Panc1 (cell line): ENCODE results near the gene NSD2.

ENCODE experiments used
- CTCF ChIP-seq: fragments of 450-650 bp; IDR thresholded peaks from 2 replicates; pipeline ENCODE4 v1.5.1; 2017; ENCODE audit warnings: mild to moderate bottlenecking
- POLR2AphosphoS5 ChIP-seq: IDR thresholded peaks from 2 replicates; pipeline ENCODE4 v1.6.1; 2012; ENCODE audit warnings: mild to moderate bottlenecking, low read depth, low read length, moderate library complexity
- TCF7L2 ChIP-seq: IDR thresholded peaks from 2 replicates; pipeline ENCODE4 v1.6.1; 2011; ENCODE audit warnings: mild to moderate bottlenecking, low read depth, low read length, inconsistent platforms

- TF ChIP-seq CTCF = no peak
- no peak for TF ChIP-seq TCF7L2
- TF ChIP-seq POLR2AphosphoS5 = no peak
Observed at GRCh38 chr4:1964971-1965370, 93.8 kb downstream of the NSD2 start.
